ENCODE measurements around the gene ABCF2.

ABCF2 gene

GRCh38 chr7:151239837-151240459 is 12.9 kb upstream of the ABCF2 start:
- no peak for TF ChIP-seq CTCF (conservative IDR thresholded peaks at IDR 0.05; ENCODE audit: low read depth, low read length)
- peaks cover 20% of the 10 kb centered on the region for H3K4me1 ChIP-seq (ENCODE audit: low read depth, poor library complexity, severe bottlenecking)
- no peak overlapping the region for H3K9ac ChIP-seq
- peaks cover 14% of the 10 kb centered on the region for H3K27me3 ChIP-seq (ENCODE audit: insufficient read depth, low read depth)
- H3K27ac ChIP-seq, result no peak overlapping the region
- no peak overlapping the region for H2AFZ ChIP-seq (ENCODE audit: low read depth)
- no peaks in the 10 kb centered on the region; the same call in 1 of the 2 replicates for H3K36me3 ChIP-seq (ENCODE audit: insufficient read depth)
- no peaks in the 10 kb centered on the region for H4K20me1 ChIP-seq (ENCODE audit: insufficient read depth)
- H3K4me3 ChIP-seq (IDR thresholded peaks at IDR 0.05; ENCODE audit: insufficient read depth, low read depth, low read length), result no peak overlapping the region
- H3K4me2 ChIP-seq, result no peak overlapping the region
- peaks cover 8% of the 10 kb centered on the region; the same call in 1 of the 2 replicates for H3K79me2 ChIP-seq (ENCODE audit: insufficient read depth, low read depth)

- TF ChIP-seq CTCF (conservative IDR thresholded peaks at IDR 0.05; ENCODE audit: low read depth, low read length), result no peak
- H3K4me1 ChIP-seq (ENCODE audit: low read depth, poor library complexity, severe bottlenecking), result peaks cover 13% of the 10 kb centered on the region
- no peak overlapping the region for H3K9ac ChIP-seq
- no peak overlapping the region for H3K4me2 ChIP-seq
- no peak overlapping the region for H3K27ac ChIP-seq
- no peaks in the 10 kb centered on the region for H4K20me1 ChIP-seq (ENCODE audit: insufficient read depth)
- H3K36me3 ChIP-seq (ENCODE audit: insufficient read depth), result no peaks in the 10 kb centered on the region; the same call in 1 of the 2 replicates
- no peak overlapping the region for H3K4me3 ChIP-seq (IDR thresholded peaks at IDR 0.05; ENCODE audit: insufficient read depth, low read depth, low read length)
- peaks cover 6% of the 10 kb centered on the region; the same call in 1 of the 2 replicates for H3K27me3 ChIP-seq (ENCODE audit: insufficient read depth, low read depth)
- peaks cover 16% of the 10 kb centered on the region; the same call in 1 of the 2 replicates for H3K79me2 ChIP-seq (ENCODE audit: insufficient read depth, low read depth)
- no peak overlapping the region for H2AFZ ChIP-seq (ENCODE audit: low read depth)
Measured at GRCh38 chr7:151238924-151239836, 12.2 kb upstream of the ABCF2 start.

- Histone ChIP-seq H3K9ac (no peak overlapping the region), H3K27me3 (ENCODE audit: insufficient read depth, low read depth) (no peaks in the 10 kb centered on the region), H3K79me2 (ENCODE audit: insufficient read depth, low read depth) (peaks cover 25% of the 10 kb centered on the region), H3K4me3 (IDR thresholded peaks at IDR 0.05; ENCODE audit: insufficient read depth, low read depth, low read length) (no peak overlapping the region), H3K4me2 (no peak overlapping the region), H4K20me1 (ENCODE audit: insufficient read depth) (no peaks in the 10 kb centered on the region), H3K27ac (no peak overlapping the region), H3K4me1 (ENCODE audit: low read depth, poor library complexity, severe bottlenecking) (peaks cover 14% of the 10 kb centered on the region), H2AFZ (ENCODE audit: low read depth) (no peak overlapping the region), H3K36me3 (ENCODE audit: insufficient read depth) (no peaks in the 10 kb centered on the region; the same call in 1 of the 2 replicates)
- no peak for TF ChIP-seq CTCF (conservative IDR thresholded peaks at IDR 0.05; ENCODE audit: low read depth, low read length)
Measured at GRCh38 chr7:151238190-151238810, 11.3 kb upstream of the ABCF2 start.

GRCh38 chr7:151237244-151238189 is 10.5 kb upstream of the ABCF2 start:
- no peak overlapping the region for H3K9ac ChIP-seq
- H4K20me1 ChIP-seq (ENCODE audit: insufficient read depth), result no peaks in the 10 kb centered on the region
- no peak overlapping the region for H3K4me2 ChIP-seq
- no peaks in the 10 kb centered on the region; the same call in 1 of the 2 replicates for H3K36me3 ChIP-seq (ENCODE audit: insufficient read depth)
- no peak overlapping the region for H2AFZ ChIP-seq (ENCODE audit: low read depth)
- H3K27ac ChIP-seq, result no peak overlapping the region
- peaks cover 33% of the 10 kb centered on the region for H3K79me2 ChIP-seq (ENCODE audit: insufficient read depth, low read depth)
- no peaks in the 10 kb centered on the region for H3K27me3 ChIP-seq (ENCODE audit: insufficient read depth, low read depth)
- no peak for TF ChIP-seq CTCF (conservative IDR thresholded peaks at IDR 0.05; ENCODE audit: low read depth, low read length)
- H3K4me1 ChIP-seq (ENCODE audit: low read depth, poor library complexity, severe bottlenecking), result peaks cover 10% of the 10 kb centered on the region
- no peak overlapping the region for H3K4me3 ChIP-seq (IDR thresholded peaks at IDR 0.05; ENCODE audit: insufficient read depth, low read depth, low read length)
